Measurements from ENCODE around the gene RNPEPL1.
"Not testable (repeated sequence)": the region's sequence is repeated elsewhere in the genome, so short reads cannot be mapped to it uniquely, and the experiment has no call there.

The RNPEPL1 gene

DNA sequence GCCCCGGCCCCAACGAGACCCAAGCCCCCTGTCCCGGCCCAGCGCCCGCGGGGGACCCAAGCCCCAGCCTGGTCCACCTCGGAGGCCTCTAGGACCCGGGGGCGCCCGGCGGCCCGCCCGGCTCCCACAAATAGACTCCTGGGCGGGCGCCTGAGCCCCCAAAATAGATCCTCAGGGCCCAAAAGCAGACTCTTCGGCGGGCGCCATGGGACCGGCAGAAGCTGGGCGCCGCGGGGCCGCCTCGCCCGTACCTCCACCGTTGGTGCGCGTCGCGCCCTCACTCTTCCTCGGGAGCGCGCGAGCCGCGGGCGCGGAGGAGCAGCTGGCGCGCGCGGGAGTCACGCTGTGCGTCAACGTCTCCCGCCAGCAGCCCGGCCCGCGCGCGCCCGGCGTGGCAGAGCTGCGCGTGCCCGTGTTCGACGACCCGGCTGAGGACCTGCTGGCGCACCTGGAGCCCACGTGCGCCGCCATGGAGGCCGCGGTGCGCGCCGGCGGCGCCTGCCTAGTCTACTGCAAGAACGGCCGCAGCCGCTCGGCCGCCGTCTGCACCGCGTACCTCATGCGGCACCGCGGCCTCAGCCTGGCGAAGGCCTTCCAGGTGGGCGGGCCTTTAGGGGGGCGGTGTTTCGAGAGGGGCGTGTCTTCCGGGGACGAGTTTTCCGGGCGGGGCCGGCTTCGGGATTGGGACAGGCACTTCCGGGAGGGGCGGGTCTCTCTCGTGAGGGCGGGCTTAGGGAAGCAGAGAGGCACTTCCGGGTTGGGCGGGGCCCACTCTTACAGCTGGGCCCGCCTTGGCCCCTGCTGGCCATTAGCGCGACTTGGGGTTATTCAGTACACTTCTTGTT is 7.6 kb upstream of the RNPEPL1 start:
- TF ChIP-seq, protein P1, sequence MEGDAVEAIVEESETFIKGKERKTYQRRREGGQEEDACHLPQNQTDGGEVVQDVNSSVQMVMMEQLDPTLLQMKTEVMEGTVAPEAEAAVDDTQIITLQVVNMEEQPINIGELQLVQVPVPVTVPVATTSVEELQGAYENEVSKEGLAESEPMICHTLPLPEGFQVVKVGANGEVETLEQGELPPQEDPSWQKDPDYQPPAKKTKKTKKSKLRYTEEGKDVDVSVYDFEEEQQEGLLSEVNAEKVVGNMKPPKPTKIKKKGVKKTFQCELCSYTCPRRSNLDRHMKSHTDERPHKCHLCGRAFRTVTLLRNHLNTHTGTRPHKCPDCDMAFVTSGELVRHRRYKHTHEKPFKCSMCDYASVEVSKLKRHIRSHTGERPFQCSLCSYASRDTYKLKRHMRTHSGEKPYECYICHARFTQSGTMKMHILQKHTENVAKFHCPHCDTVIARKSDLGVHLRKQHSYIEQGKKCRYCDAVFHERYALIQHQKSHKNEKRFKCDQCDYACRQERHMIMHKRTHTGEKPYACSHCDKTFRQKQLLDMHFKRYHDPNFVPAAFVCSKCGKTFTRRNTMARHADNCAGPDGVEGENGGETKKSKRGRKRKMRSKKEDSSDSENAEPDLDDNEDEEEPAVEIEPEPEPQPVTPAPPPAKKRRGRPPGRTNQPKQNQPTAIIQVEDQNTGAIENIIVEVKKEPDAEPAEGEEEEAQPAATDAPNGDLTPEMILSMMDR (IDR thresholded peaks at IDR 0.05; ENCODE audit: low read depth, low read length), result peak; percentile 32
- peak overlapping the region; percentile 60 to 72 for H3K4me3 ChIP-seq (replicated peaks in 1 of 2; ENCODE audit: low read depth in 2 of 2, low read length in 2 of 2)
- peak; percentile 98 to 99 for DNase-seq (ENCODE audit: low read depth in 2 of 2)

DNA sequence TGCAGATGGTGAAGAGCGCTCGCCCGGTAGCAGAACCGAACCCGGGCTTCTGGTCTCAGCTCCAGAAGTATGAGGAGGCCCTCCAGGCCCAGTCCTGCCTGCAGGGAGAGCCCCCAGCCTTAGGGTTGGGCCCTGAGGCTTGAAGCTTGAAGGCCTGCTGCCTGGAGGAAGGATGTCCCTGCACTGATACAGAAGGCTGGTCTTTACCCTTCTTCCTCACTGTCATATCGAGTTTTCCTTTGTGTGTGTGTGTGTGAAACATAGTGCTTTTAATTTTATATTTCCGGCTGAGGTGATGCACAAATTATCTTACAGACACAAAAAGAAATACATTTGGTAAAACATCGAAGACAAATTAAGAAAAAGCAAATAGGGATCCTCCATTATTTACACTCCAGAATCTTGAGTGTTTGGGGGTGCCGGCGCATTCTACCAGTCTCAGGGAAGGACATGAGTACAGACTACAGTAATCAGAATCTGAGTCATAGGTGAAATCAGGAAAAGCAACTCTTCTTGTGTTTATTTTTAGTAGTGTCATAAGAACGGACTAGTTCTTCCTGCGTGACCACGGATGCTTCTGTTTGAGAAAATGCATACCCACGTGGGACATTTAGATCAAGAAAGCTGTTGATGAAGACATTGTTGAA is 6.8 kb upstream of the RNPEPL1 start:
- TF ChIP-seq, protein P1 (IDR thresholded peaks at IDR 0.05; ENCODE audit: low read depth, low read length), result no peak
- H3K4me3 ChIP-seq (replicated peaks in 1 of 2; ENCODE audit: low read depth in 2 of 2, low read length in 2 of 2), result peak overlapping the region; percentile 60 to 67
- DNase-seq (ENCODE audit: low read depth in 2 of 2), result peak; percentile 58 to 86

DNA sequence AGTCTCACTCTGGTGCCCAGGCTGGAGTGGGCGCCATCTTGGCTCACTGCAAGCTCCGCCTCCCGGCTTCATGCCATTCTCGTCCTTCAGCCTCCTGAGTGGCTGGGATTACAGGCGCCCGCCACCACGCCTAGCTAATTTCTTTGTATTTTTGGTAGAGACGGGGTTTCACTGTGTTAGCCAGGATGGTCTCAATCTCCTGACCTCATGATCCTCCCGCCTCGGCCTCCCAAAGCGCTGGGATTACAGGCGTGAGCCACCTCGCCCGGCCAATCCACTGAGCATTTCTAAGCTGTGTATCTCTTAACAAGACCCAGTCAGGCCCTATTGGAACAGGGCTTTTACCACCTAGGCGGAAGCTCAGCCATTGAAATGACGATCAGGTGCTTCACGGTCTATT is 5.1 kb upstream of the RNPEPL1 start:
- DNase-seq (ENCODE audit: low read depth in 2 of 2); H3K4me3 ChIP-seq (replicated peaks in 1 of 2; ENCODE audit: low read depth in 2 of 2, low read length in 2 of 2): not testable (repeated sequence)

DNA sequence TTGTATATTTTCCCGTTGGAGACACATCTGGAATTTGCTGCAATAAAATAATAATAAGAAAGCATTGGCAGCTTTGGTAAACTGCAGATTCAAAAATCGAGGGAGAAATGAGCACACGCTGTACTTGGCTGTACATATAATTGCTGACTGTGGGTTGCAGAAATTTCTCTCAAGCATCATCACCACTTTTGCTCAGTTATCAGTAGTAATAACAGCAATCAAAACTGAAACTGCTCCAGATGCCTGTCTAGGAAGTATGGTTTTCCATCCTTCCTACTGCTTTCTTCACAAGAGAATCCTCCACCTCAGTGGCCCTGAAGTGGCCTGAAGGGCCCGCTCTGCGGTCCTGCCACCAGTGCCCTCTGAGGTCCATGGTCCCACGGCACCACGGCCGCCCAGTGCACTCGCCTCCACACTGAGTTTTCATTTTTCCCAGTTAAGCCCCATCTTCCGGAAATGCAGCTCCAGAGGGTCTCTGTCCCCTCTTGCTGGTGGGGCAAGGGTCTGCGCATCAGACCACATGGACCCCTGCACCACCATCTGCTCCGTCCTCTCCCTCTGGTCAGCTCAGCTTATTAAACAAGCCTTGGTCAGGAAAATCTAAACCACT is 4.2 kb upstream of the RNPEPL1 start:
- DNase-seq (ENCODE audit: low read depth in 2 of 2), result no peak
- TF ChIP-seq, protein P1 (IDR thresholded peaks at IDR 0.05; ENCODE audit: low read depth, low read length), result no peak
- H3K4me3 ChIP-seq (replicated peaks in 1 of 2; ENCODE audit: low read depth in 2 of 2, low read length in 2 of 2), result no peak overlapping the region

DNA sequence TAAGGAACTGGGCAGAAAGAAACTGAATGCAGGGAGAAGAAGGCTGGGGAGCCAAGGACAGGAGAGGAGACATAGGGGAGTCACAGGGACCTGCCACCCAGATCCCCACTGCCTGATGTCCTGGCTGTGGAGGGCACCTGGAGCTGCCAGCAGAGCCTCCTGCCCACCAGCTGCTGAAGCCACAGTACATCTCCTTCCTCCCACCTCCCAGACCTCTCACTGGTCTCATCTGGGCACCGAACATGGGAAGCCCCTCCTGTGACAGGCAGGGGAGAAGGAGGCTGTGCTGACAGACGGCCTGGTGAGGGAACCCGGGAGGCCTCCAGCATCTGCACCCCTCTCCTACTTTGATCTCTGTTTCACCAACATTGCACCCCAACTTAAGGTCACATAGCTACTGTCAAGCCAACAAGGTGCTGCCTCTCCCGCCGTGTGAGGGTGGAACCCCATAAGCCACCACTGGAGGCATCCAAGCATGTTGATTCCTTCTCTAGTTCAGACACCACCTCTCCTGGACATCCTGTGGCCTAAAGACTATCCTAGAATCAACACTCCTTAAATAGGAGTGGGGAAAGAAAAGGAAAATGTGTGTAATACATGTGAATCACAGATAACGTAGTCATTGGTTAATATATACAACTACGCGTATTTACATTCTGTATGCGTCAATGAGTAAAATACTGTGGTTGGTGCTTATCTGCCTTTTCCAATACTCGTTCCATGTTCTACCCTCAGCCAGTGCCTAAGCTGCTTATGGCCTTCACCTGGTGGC is 3.5 kb upstream of the RNPEPL1 start:
- DNase-seq (ENCODE audit: low read depth in 2 of 2), result peak; percentile 18 to 36
- TF ChIP-seq, protein P1 (IDR thresholded peaks at IDR 0.05; ENCODE audit: low read depth, low read length), result no peak
- no peak overlapping the region for H3K4me3 ChIP-seq (replicated peaks in 1 of 2; ENCODE audit: low read depth in 2 of 2, low read length in 2 of 2)

DNA sequence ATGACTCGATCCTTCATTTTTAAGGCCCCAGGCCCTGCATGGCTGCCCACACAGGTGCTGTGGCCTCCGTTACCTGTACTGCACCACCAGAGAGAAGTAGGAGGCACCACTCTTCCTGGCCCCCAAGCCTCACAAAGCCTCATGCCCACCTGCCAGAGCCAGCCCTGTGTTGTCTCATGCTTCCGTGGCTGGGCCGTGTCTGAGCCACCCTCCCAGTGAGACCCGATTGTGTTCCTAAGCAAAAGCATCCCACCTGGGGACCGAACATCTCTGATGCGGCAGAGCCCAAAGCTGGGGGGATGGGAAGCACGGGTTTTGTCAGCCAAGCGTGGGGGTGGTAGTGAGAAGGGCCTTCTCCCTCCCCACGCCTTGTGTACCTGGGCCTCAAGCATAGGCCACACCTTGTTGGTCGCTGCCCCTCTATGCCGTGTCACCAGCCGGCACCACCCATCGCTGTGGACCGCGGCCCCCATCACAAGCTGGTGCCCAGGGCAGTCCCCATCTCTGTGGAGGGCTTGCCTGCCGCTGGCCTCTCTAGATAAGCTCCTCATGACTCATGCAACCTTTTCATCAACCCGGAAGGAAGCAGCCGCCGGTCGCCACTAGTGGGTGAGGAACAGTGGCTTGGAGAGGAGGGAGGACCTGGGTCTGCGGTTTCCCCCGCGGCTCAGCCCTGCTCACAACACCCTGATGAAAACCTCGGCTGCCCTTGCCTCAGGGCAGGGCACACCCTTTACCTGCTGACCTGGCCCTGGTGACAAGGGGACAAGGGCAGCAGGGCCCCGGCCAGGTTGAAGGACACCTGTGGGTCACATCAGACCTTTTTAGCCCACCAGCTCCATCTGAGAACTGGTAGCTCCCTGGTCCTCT is 2.7 kb upstream of the RNPEPL1 start:
- DNase-seq (ENCODE audit: low read depth in 2 of 2), result peak; percentile 73 to 78
- H3K4me3 ChIP-seq (replicated peaks in 1 of 2; ENCODE audit: low read depth in 2 of 2, low read length in 2 of 2), result peak overlapping the region in 1 of 2 donors; percentile 5
- TF ChIP-seq, protein P1 (IDR thresholded peaks at IDR 0.05; ENCODE audit: low read depth, low read length), result no peak
